Measurements from ENCODE around the gene TMEM43. TPM values are rescaled to one million over a fixed set of nuclear protein-coding genes. Genes with fewer than 3 reads are reported as not detected.

TMEM43 gene
- total RNA-seq, 1 experiment from 2014 or later, result 36.7 TPM

DNA sequence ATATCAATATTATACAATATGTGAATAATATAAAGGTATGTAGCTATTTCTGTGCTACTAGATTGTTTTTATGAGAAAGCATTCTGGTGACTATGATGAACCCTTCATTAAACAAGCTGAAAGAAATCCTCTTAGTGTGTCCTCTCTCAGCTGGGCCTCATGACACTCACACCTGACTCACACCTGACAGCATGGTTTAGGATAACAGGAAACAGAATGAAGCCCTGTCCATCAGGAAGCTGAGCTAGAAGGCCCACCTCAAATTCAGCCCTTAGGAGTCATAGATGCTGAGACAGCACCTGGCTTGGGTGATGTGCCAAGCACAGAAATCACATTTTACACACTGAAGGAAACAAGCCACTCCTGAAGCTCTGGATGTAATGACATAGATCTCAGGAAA, 31.0 kb upstream of the TMEM43 start:
- Mint-ChIP-seq H3K4me3 (no peak overlapping the region), H3K27me3 (ENCODE audit: low read depth) (peaks cover 4% of the 10 kb centered on the region), H3K27ac (no peak overlapping the region; a peak in 1 of 7 replicates), H3K36me3 (ENCODE audit: insufficient read depth in 1 of 3, low read depth in 3 of 3) (peaks cover 0 to 5% (median 0%) of the 10 kb centered on the region in 3 experiments; a peak in 3 of 7 replicates), H3K9me3 (peaks cover 6 to 21% of the 10 kb centered on the region in 2 experiments; a peak in 3 of 5 replicates), H3K4me1 (peaks cover 3 to 9% of the 10 kb centered on the region in 2 experiments)
- H3T11ph ChIP-seq (ENCODE audit: low read length), result no peak overlapping the region
- no peak for DNase-seq
- no peak overlapping the region for H2BK20ac ChIP-seq (ENCODE audit: low read depth, low read length, poor library complexity, severe bottlenecking)
- H4K8ac ChIP-seq (replicated peaks; ENCODE audit: insufficient read length, low read depth, low read length), result no peak overlapping the region
- no peaks in the 10 kb centered on the region for H3K79me1 ChIP-seq (ENCODE audit: insufficient read depth, low read depth, low read length, poor library complexity, severe bottlenecking)
- H3K4ac ChIP-seq (ENCODE audit: low read depth, low read length), result no peak overlapping the region
- H2AK5ac ChIP-seq (ENCODE audit: insufficient read length, low read length), result no peak overlapping the region
- no peaks in the 10 kb centered on the region for H3K4me1 ChIP-seq (ENCODE audit: insufficient read depth, low read length)
- TF ChIP-seq, protein P1, sequence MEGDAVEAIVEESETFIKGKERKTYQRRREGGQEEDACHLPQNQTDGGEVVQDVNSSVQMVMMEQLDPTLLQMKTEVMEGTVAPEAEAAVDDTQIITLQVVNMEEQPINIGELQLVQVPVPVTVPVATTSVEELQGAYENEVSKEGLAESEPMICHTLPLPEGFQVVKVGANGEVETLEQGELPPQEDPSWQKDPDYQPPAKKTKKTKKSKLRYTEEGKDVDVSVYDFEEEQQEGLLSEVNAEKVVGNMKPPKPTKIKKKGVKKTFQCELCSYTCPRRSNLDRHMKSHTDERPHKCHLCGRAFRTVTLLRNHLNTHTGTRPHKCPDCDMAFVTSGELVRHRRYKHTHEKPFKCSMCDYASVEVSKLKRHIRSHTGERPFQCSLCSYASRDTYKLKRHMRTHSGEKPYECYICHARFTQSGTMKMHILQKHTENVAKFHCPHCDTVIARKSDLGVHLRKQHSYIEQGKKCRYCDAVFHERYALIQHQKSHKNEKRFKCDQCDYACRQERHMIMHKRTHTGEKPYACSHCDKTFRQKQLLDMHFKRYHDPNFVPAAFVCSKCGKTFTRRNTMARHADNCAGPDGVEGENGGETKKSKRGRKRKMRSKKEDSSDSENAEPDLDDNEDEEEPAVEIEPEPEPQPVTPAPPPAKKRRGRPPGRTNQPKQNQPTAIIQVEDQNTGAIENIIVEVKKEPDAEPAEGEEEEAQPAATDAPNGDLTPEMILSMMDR (conservative IDR thresholded peaks at IDR 0.05), result no peak
- H3K14ac ChIP-seq (ENCODE audit: insufficient read depth, low read length), result no peak overlapping the region
- H3K18ac ChIP-seq (ENCODE audit: insufficient read length, low read depth, low read length), result no peak overlapping the region
- no peak overlapping the region for H4K5ac ChIP-seq (ENCODE audit: insufficient read length, low read depth, low read length)
- no peak overlapping the region for H3K27ac ChIP-seq (ENCODE audit: insufficient read length, low read depth, low read length)
- H4K20me1 ChIP-seq (ENCODE audit: control insufficient read depth, insufficient read depth, insufficient read length), result no peaks in the 10 kb centered on the region
- no peak overlapping the region for H3K9ac ChIP-seq (ENCODE audit: extremely low read depth, insufficient read length, low read length)
- no peak overlapping the region for H2BK5ac ChIP-seq (ENCODE audit: insufficient read length, low read length)
- H3K79me2 ChIP-seq (ENCODE audit: insufficient read depth, low read length), result no peaks in the 10 kb centered on the region
- H4K91ac ChIP-seq (ENCODE audit: insufficient read length, low read depth, low read length), result no peak overlapping the region
- no peak overlapping the region for H3K4me2 ChIP-seq (ENCODE audit: insufficient read depth, insufficient read length, low read length)
- no peaks in the 10 kb centered on the region for H3K27me3 ChIP-seq (ENCODE audit: insufficient read depth, low read length)
- H3K23ac ChIP-seq (ENCODE audit: insufficient read length, low read depth, low read length), result no peak overlapping the region
- no peak overlapping the region for H2BK120ac ChIP-seq (ENCODE audit: low read depth, low read length, poor library complexity, severe bottlenecking)
- H2BK12ac ChIP-seq (ENCODE audit: insufficient read length, low read depth, low read length), result no peak overlapping the region
- no peak overlapping the region for H2BK15ac ChIP-seq (ENCODE audit: low read depth, low read length)
- H3K9me3 ChIP-seq (ENCODE audit: control insufficient read depth, low read depth, low read length), result no peaks in the 10 kb centered on the region
- H3K56ac ChIP-seq (ENCODE audit: insufficient read length, low read depth, low read length), result no peak overlapping the region
- no peak overlapping the region for H2AFZ ChIP-seq (ENCODE audit: low read length)
- no peaks in the 10 kb centered on the region for H3K23me2 ChIP-seq (ENCODE audit: insufficient read length, low read depth, low read length, poor library complexity, severe bottlenecking)
